GM23338 (cell line): ENCODE measurements around the gene LNX1. TPM values are rescaled to one million over a fixed set of nuclear protein-coding genes. Genes with fewer than 3 reads are reported as not detected.

Experiments used
- CTCF ChIP-seq, 2 experiments: fragments of 200-600 bp in 1 of 2; sonication (generic) in 1 of 2; conservative IDR thresholded peaks; 2 replicates each; pipeline versions ENCODE4 v1.5.1 to v1.6.1; 2016 to 2017; ENCODE audit warnings: antibody characterized with exemption in 2 of 2, low read depth in 2 of 2, mild to moderate bottlenecking in 2 of 2, moderate library complexity in 1 of 2
- EZH2 ChIP-seq: fragments of 200-600 bp; sonication (generic); IDR thresholded peaks from one replicate; pipeline ENCODE4 v1.8.0; 2017; ENCODE audit warnings: antibody characterized with exemption, mild to moderate bottlenecking, low read depth; ENCODE audit not compliant: unreplicated experiment
- ZNF331 ChIP-seq: fragments of 250-450 bp; sonication (Bioruptor Pico); IDR thresholded peaks from 2 replicates; pipeline ENCODE4 v1.5.0; 2020; ENCODE audit warnings: low read depth, mild to moderate bottlenecking, moderate library complexity
- polyA plus RNA-seq: library from polyadenylated mRNA; unstranded; fragments of >200 nt; fragmentation: Nextera tagmentation; extraction: Ambion mirVana; gene quantifications from 2 replicates; pipeline ENCODE4 v1.2.1, GENCODE V29; 2016
- total RNA-seq: library from RNA; depleted of rRNA; stranded (reverse); fragments of >200 nt; shearing (Covaris generic); gene quantifications from 2 replicates; pipeline ENCODE4 v1.2.3, GENCODE V29; 2014
- TF ChIP-seq, protein P1 (sequence below): fragments of 250-450 bp; sonication (Bioruptor Pico); IDR thresholded peaks from 2 replicates; pipeline ENCODE4 v1.5.0; 2020; ENCODE audit warnings: mild to moderate bottlenecking, moderate library complexity
- TF ChIP-seq, protein P2 (sequence below): IDR thresholded peaks from one replicate; pipeline ENCODE4 v1.6.1; 2018; ENCODE audit warnings: antibody characterized with exemption; ENCODE audit not compliant: unreplicated experiment

The LNX1 gene
- total and polyA plus RNA-seq, 2 experiments from 2014 or later, result 5.4 to 6.4 TPM

DNA sequence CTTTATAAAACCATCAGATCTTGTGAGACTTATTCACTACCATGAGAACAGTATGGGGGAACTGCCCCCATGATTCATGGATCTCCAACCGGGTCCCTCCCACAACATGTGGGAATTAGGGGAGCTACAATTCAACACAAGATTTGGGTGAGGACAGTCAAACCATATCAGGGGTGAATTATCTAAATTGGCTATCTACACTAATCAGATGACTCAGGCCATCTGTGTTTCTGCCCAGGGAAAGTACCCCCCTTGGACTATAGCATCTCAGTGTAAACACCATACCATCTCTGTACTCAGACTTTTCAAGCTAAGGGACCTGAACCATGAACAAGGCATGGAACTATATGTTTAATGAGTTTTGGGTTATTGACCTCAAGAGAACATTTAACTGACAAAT, 76.8 kb downstream of the LNX1 start (continued):
- TF ChIP-seq, protein P1, sequence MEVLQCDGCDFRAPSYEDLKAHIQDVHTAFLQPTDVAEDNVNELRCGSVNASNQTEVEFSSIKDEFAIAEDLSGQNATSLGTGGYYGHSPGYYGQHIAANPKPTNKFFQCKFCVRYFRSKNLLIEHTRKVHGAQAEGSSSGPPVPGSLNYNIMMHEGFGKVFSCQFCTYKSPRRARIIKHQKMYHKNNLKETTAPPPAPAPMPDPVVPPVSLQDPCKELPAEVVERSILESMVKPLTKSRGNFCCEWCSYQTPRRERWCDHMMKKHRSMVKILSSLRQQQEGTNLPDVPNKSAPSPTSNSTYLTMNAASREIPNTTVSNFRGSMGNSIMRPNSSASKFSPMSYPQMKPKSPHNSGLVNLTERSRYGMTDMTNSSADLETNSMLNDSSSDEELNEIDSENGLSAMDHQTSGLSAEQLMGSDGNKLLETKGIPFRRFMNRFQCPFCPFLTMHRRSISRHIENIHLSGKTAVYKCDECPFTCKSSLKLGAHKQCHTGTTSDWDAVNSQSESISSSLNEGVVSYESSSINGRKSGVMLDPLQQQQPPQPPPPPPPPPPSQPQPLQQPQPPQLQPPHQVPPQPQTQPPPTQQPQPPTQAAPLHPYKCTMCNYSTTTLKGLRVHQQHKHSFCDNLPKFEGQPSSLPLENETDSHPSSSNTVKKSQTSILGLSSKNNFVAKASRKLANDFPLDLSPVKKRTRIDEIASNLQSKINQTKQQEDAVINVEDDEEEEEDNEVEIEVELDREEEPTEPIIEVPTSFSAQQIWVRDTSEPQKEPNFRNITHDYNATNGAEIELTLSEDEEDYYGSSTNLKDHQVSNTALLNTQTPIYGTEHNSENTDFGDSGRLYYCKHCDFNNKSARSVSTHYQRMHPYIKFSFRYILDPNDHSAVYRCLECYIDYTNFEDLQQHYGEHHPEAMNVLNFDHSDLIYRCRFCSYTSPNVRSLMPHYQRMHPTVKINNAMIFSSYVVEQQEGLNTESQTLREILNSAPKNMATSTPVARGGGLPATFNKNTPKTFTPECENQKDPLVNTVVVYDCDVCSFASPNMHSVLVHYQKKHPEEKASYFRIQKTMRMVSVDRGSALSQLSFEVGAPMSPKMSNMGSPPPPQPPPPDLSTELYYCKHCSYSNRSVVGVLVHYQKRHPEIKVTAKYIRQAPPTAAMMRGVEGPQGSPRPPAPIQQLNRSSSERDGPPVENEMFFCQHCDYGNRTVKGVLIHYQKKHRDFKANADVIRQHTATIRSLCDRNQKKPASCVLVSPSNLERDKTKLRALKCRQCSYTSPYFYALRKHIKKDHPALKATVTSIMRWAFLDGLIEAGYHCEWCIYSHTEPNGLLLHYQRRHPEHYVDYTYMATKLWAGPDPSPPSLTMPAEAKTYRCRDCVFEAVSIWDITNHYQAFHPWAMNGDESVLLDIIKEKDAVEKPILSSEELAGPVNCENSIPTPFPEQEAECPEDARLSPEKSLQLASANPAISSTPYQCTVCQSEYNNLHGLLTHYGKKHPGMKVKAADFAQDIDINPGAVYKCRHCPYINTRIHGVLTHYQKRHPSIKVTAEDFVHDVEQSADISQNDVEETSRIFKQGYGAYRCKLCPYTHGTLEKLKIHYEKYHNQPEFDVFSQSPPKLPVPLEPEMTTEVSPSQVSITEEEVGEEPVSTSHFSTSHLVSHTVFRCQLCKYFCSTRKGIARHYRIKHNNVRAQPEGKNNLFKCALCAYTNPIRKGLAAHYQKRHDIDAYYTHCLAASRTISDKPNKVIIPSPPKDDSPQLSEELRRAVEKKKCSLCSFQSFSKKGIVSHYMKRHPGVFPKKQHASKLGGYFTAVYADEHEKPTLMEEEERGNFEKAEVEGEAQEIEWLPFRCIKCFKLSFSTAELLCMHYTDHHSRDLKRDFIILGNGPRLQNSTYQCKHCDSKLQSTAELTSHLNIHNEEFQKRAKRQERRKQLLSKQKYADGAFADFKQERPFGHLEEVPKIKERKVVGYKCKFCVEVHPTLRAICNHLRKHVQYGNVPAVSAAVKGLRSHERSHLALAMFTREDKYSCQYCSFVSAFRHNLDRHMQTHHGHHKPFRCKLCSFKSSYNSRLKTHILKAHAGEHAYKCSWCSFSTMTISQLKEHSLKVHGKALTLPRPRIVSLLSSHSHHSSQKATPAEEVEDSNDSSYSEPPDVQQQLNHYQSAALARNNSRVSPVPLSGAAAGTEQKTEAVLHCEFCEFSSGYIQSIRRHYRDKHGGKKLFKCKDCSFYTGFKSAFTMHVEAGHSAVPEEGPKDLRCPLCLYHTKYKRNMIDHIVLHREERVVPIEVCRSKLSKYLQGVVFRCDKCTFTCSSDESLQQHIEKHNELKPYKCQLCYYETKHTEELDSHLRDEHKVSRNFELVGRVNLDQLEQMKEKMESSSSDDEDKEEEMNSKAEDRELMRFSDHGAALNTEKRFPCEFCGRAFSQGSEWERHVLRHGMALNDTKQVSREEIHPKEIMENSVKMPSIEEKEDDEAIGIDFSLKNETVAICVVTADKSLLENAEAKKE (CRISPR knock-in tag), result no peak
- no peak for TF ChIP-seq CTCF (conservative IDR thresholded peaks at IDR 0.05; ENCODE audit: low read depth in 2 of 2)
- TF ChIP-seq EZH2, result no peak
- TF ChIP-seq, protein P2, sequence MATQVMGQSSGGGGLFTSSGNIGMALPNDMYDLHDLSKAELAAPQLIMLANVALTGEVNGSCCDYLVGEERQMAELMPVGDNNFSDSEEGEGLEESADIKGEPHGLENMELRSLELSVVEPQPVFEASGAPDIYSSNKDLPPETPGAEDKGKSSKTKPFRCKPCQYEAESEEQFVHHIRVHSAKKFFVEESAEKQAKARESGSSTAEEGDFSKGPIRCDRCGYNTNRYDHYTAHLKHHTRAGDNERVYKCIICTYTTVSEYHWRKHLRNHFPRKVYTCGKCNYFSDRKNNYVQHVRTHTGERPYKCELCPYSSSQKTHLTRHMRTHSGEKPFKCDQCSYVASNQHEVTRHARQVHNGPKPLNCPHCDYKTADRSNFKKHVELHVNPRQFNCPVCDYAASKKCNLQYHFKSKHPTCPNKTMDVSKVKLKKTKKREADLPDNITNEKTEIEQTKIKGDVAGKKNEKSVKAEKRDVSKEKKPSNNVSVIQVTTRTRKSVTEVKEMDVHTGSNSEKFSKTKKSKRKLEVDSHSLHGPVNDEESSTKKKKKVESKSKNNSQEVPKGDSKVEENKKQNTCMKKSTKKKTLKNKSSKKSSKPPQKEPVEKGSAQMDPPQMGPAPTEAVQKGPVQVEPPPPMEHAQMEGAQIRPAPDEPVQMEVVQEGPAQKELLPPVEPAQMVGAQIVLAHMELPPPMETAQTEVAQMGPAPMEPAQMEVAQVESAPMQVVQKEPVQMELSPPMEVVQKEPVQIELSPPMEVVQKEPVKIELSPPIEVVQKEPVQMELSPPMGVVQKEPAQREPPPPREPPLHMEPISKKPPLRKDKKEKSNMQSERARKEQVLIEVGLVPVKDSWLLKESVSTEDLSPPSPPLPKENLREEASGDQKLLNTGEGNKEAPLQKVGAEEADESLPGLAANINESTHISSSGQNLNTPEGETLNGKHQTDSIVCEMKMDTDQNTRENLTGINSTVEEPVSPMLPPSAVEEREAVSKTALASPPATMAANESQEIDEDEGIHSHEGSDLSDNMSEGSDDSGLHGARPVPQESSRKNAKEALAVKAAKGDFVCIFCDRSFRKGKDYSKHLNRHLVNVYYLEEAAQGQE, result no peak
- TF ChIP-seq ZNF331 (CRISPR knock-in tag), result no peak
